Esophagus muscularis mucosa (tissue), 3 donors: ENCODE data around the gene SMIM45.

Experiments
- CTCF ChIP-seq, 3 experiments: fragments of 200-600 bp in 2 of 3; fragments of 450-650 bp in 1 of 3; sonication (generic) in 2 of 3; IDR thresholded peaks; one replicate each; pipeline ENCODE4 v1.5.1; 2017 to 2019; ENCODE audit warnings: antibody characterized with exemption in 3 of 3, mild to moderate bottlenecking in 2 of 3, moderate library complexity in 1 of 3
- EP300 ChIP-seq: sonication (generic); formaldehyde crosslinking; IDR thresholded peaks from one replicate; pipeline ENCODE4 v1.6.1; 2017; ENCODE audit warnings: antibody characterized with exemption

- no peak for TF ChIP-seq CTCF (IDR thresholded peaks at IDR 0.05)
- no peak for TF ChIP-seq EP300
Measured at GRCh38 chr22:42007922-42008321, 56.0 kb downstream of the SMIM45 start.
